Neural progenitor cell (in vitro differentiated cells): ENCODE measurements around the gene ABHD12. TPM values are rescaled to one million over a fixed set of nuclear protein-coding genes. Genes with fewer than 3 reads are reported as not detected.

Experiments used
- DNase-seq: peaks from one replicate; pipeline ENCODE4 v3.0.0-alpha.2; 2016; ENCODE audit warnings: low spot score
- H2AFZ ChIP-seq: fragments of 200-600 bp; sonication (generic); replicated peaks from 2 replicates; pipeline ENCODE4 v1.6.1; 2016; ENCODE audit warnings: antibody characterized with exemption
- H3F3A ChIP-seq: fragments of 200-600 bp; sonication (generic); 2 replicates; pipeline ENCODE4 v1.6.1; 2016; ENCODE audit warnings: antibody characterized with exemption, low read depth
- H3K27ac ChIP-seq: fragments of 200-600 bp; sonication (generic); 2 replicates; pipeline ENCODE4 v1.5.1; 2016; ENCODE audit warnings: mild to moderate bottlenecking
- H3K27me3 ChIP-seq: fragments of 200-600 bp; sonication (generic); 2 replicates; pipeline ENCODE4 v1.6.1; 2016; ENCODE audit warnings: mild to moderate bottlenecking, moderate library complexity
- H3K36me3 ChIP-seq: fragments of 200-600 bp; sonication (generic); 2 replicates; pipeline ENCODE4 v1.5.1; 2016
- H3K4me1 ChIP-seq: fragments of 200-600 bp; sonication (generic); 2 replicates; pipeline ENCODE4 v1.6.1; 2016; ENCODE audit warnings: mixed run types
- H3K4me2 ChIP-seq: fragments of 200-600 bp; sonication (generic); 2 replicates; pipeline ENCODE4 v1.6.1; 2016
- H3K4me3 ChIP-seq: fragments of 200-600 bp; sonication (generic); 2 replicates; pipeline ENCODE4 v1.5.1; 2016
- H3K79me2 ChIP-seq: fragments of 200-600 bp; sonication (generic); 2 replicates; pipeline ENCODE4 v1.6.1; 2016; ENCODE audit warnings: low read depth
- H3K9ac ChIP-seq: fragments of 200-600 bp; sonication (generic); 2 replicates; pipeline ENCODE4 v1.6.1; 2016
- H3K9me3 ChIP-seq: fragments of 200-600 bp; sonication (generic); 2 replicates; pipeline ENCODE4 v1.5.1; 2016; ENCODE audit warnings: low read depth
- H4K20me1 ChIP-seq: fragments of 200-600 bp; sonication (generic); 2 replicates; pipeline ENCODE4 v1.6.1; 2016; ENCODE audit warnings: low read depth
- H3K27ac Mint-ChIP-seq: 3 replicates; pipeline ENCODE4 v1.8.0; 2021; ENCODE audit warnings: mixed read lengths
- H3K27me3 Mint-ChIP-seq: 2 replicates; pipeline ENCODE4 v1.8.0; 2022; ENCODE audit warnings: low read depth, mild to moderate bottlenecking, inconsistent platforms, moderate library complexity, mixed read lengths; ENCODE audit not compliant: insufficient read depth
- H3K36me3 Mint-ChIP-seq: 3 replicates; pipeline ENCODE4 v1.8.0; 2021; ENCODE audit warnings: mixed read lengths
- H3K4me1 Mint-ChIP-seq: 3 replicates; pipeline ENCODE4 v1.8.0; 2021; ENCODE audit warnings: mixed read lengths
- H3K4me3 Mint-ChIP-seq: 3 replicates; pipeline ENCODE4 v1.8.0; 2021; ENCODE audit warnings: mild to moderate bottlenecking, moderate library complexity, mixed read lengths
- H3K9me3 Mint-ChIP-seq: 3 replicates; pipeline ENCODE4 v1.8.0; 2020; ENCODE audit warnings: mixed read lengths
- CTCF ChIP-seq: fragments of 200-600 bp; sonication (generic); IDR thresholded peaks from 2 replicates; pipeline ENCODE4 v1.5.1; 2017; ENCODE audit warnings: antibody characterized with exemption, mild to moderate bottlenecking
- EZH2 ChIP-seq: fragments of 200-600 bp; sonication (generic); IDR thresholded peaks from 2 replicates; pipeline ENCODE4 v1.6.1; 2017; ENCODE audit warnings: antibody characterized with exemption, mild to moderate bottlenecking, moderate library complexity
- EZH2phosphoT487 ChIP-seq: fragments of 200-600 bp; sonication (generic); IDR thresholded peaks from 2 replicates; pipeline ENCODE4 v1.6.1; 2017; ENCODE audit warnings: antibody characterized with exemption
- total RNA-seq: library from RNA; depleted of rRNA; stranded (reverse); fragments of >200 nt; gene quantifications from 2 replicates; pipeline ENCODE4 v1.2.3, GENCODE V29; 2015; ENCODE audit warnings: low replicate concordance

Gene ABHD12
- total RNA-seq, 1 donor from 2014 or later: 20.8 TPM

GRCh38 chr20:25369529-25369928 lies 21.1 kb downstream of the ABHD12 start:
- no peak overlapping the region for H3K4me2 ChIP-seq
- Mint-ChIP-seq H3K4me3 (no peak overlapping the region), H3K9me3 (peaks cover 28% of the 10 kb centered on the region), H3K36me3 (peaks cover 29% of the 10 kb centered on the region), H3K4me1 (no peaks in the 10 kb centered on the region), H3K27me3 (peaks cover 7% of the 10 kb centered on the region), H3K27ac (no peak overlapping the region)
- no peak overlapping the region for H3K4me3 ChIP-seq
- H3K27ac ChIP-seq: no peak overlapping the region
- no peaks in the 10 kb centered on the region for H4K20me1 ChIP-seq
- H3K27me3 ChIP-seq: no peaks in the 10 kb centered on the region
- H3K4me1 ChIP-seq: no peaks in the 10 kb centered on the region
- H3K9me3 ChIP-seq: no peaks in the 10 kb centered on the region
- TF ChIP-seq EZH2phosphoT487 (no peak), EZH2 (no peak), CTCF (no peak)
- H3F3A ChIP-seq: no peaks in the 10 kb centered on the region
- H3K36me3 ChIP-seq: no peaks in the 10 kb centered on the region
- peaks cover 76% of the 10 kb centered on the region for H3K79me2 ChIP-seq
- no peak overlapping the region for H2AFZ ChIP-seq
- no peak for DNase-seq
- H3K9ac ChIP-seq: no peak overlapping the region

GRCh38 chr20:25368976-25369375 lies 21.7 kb downstream of the ABHD12 start:
- H3K9me3 ChIP-seq: no peaks in the 10 kb centered on the region
- no peaks in the 10 kb centered on the region for H3K36me3 ChIP-seq
- no peak overlapping the region for H3K27ac ChIP-seq
- H3K79me2 ChIP-seq: peaks cover 78% of the 10 kb centered on the region
- H3K27ac Mint-ChIP-seq: no peak overlapping the region
- H3K4me2 ChIP-seq: no peak overlapping the region
- H3K27me3 ChIP-seq: no peaks in the 10 kb centered on the region
- no peak overlapping the region for H3K4me3 ChIP-seq
- H2AFZ ChIP-seq: no peak overlapping the region
- peaks cover 28% of the 10 kb centered on the region for H3K9me3 Mint-ChIP-seq
- no peak for TF ChIP-seq EZH2
- TF ChIP-seq EZH2phosphoT487: no peak
- TF ChIP-seq CTCF: no peak
- no peak overlapping the region for H3K4me3 Mint-ChIP-seq
- peaks cover 9% of the 10 kb centered on the region for H3K27me3 Mint-ChIP-seq
- no peaks in the 10 kb centered on the region for H3K4me1 ChIP-seq
- peaks cover 31% of the 10 kb centered on the region for H3K36me3 Mint-ChIP-seq
- no peaks in the 10 kb centered on the region for H3F3A ChIP-seq
- H3K4me1 Mint-ChIP-seq: no peaks in the 10 kb centered on the region
- H4K20me1 ChIP-seq: no peaks in the 10 kb centered on the region
- H3K9ac ChIP-seq: no peak overlapping the region
- DNase-seq: no peak

- H3K36me3 Mint-ChIP-seq: peaks cover 30% of the 10 kb centered on the region
These were observed 22.1 kb downstream of the ABHD12 start for GRCh38 chr20:25368526-25368925.

More at GRCh38 chr20:25368526-25368925, 22.1 kb downstream of the ABHD12 start:
- H3K27ac Mint-ChIP-seq: no peak overlapping the region
- no peak for TF ChIP-seq EZH2phosphoT487
- no peak for TF ChIP-seq CTCF
- no peak for TF ChIP-seq EZH2
- H3K9me3 ChIP-seq: no peaks in the 10 kb centered on the region
- H3K4me1 Mint-ChIP-seq: no peaks in the 10 kb centered on the region
- no peaks in the 10 kb centered on the region for H3F3A ChIP-seq
- no peaks in the 10 kb centered on the region for H3K4me1 ChIP-seq
- no peak overlapping the region for H3K27ac ChIP-seq
- no peak overlapping the region for H3K4me3 ChIP-seq
- H3K36me3 ChIP-seq: no peaks in the 10 kb centered on the region
- no peak overlapping the region for H3K4me3 Mint-ChIP-seq
- no peaks in the 10 kb centered on the region for H4K20me1 ChIP-seq
- peaks cover 29% of the 10 kb centered on the region for H3K9me3 Mint-ChIP-seq
- peaks cover 9% of the 10 kb centered on the region for H3K27me3 Mint-ChIP-seq
- H2AFZ ChIP-seq: no peak overlapping the region
- no peak overlapping the region for H3K4me2 ChIP-seq
- H3K27me3 ChIP-seq: no peaks in the 10 kb centered on the region
- DNase-seq: no peak
- H3K79me2 ChIP-seq: peaks cover 82% of the 10 kb centered on the region
- no peak overlapping the region for H3K9ac ChIP-seq
